ENCODE data around the gene IGF2R. TPM values are rescaled to one million over a fixed set of nuclear protein-coding genes. Genes with fewer than 3 reads are reported as not detected.
A peak's percentile ranks its signal among the peaks of the same experiment; 100 is the strongest.

Gene IGF2R
- total and polyA plus RNA-seq, 2 of the 13 experiments (the other 11 are each of a cell fraction or from before 2014, with no cell fraction given): 38.3 to 70.0 TPM

DNA sequence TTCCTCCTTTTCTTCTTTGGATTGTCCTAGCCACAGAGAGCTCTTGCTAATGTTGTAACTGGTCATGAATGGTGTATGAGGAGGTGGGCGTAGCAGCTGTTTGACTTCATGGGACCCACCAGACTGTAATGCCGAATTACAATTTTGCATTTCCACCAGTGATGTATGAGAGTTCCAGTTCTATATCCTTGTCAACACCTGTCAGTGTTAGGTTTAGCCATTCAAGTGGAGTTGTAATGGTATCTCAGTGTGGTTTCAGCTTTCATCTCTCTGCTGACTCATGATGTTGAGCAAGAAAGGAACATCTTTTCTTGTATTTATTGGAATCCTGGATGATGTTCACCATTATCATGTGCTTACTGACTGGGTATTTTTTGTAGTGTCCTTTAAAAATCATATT, 5.1 kb downstream of the IGF2R start (continued):
- TF ChIP-seq AFF4 (CRISPR knock-in tag; IDR thresholded peaks at IDR 0.05): no peak
- no peak for TF ChIP-seq UBTF (CRISPR knock-in tag; IDR thresholded peaks at IDR 0.05)
- TF ChIP-seq ZNF264 (CRISPR knock-in tag; IDR thresholded peaks at IDR 0.05): no peak
- no peak for TF ChIP-seq KLF11 (CRISPR knock-in tag; IDR thresholded peaks at IDR 0.05)
- TF ChIP-seq RXRA (CRISPR knock-in tag; IDR thresholded peaks at IDR 0.05): no peak
- TF ChIP-seq HNF4G (IDR thresholded peaks at IDR 0.05; ENCODE audit: borderline replicate concordance, low read depth, low read length): no peak
- no peak for TF ChIP-seq HNF4G (CRISPR knock-in tag; IDR thresholded peaks at IDR 0.05; ENCODE audit: borderline replicate concordance, low read depth)
- no peak for TF ChIP-seq HNF4A (CRISPR knock-in tag; IDR thresholded peaks at IDR 0.05)
- no peak for TF ChIP-seq TERF1 (CRISPR knock-in tag; IDR thresholded peaks at IDR 0.05)
- no peak for TF ChIP-seq STAT6 (CRISPR knock-in tag; IDR thresholded peaks at IDR 0.05; ENCODE audit: borderline replicate concordance)
- no peak for TF ChIP-seq NPAS2 (CRISPR knock-in tag; IDR thresholded peaks at IDR 0.05; ENCODE audit: borderline replicate concordance)
- no peak for TF ChIP-seq CREM (IDR thresholded peaks at IDR 0.05)
- TF ChIP-seq CREM (CRISPR knock-in tag; IDR thresholded peaks at IDR 0.05): no peak
- TF ChIP-seq FOXA1 (IDR thresholded peaks at IDR 0.05): no peak
- TF ChIP-seq FOXA1 (CRISPR knock-in tag; IDR thresholded peaks at IDR 0.05): 0 out of 2 replicates have a peak, but pooled peaks have one; percentile 31
- TF ChIP-seq SNAPC2 (CRISPR knock-in tag; IDR thresholded peaks at IDR 0.05): no peak
- peak; percentile 84 for TF ChIP-seq SIX4 (CRISPR knock-in tag; IDR thresholded peaks at IDR 0.05)
- TF ChIP-seq NFE2 (CRISPR knock-in tag; IDR thresholded peaks at IDR 0.05): peak; percentile 91
- no peak for TF ChIP-seq ZNF33B (CRISPR knock-in tag; IDR thresholded peaks at IDR 0.05)

Measured in HepG2 (cell line).